ENCODE results near the gene MED12L. TPM values are rescaled to one million over a fixed set of nuclear protein-coding genes. Genes with fewer than 3 reads are reported as not detected.

Gene MED12L
- total RNA-seq, 1 experiment from 2014 or later, result 3.0 TPM

DNA sequence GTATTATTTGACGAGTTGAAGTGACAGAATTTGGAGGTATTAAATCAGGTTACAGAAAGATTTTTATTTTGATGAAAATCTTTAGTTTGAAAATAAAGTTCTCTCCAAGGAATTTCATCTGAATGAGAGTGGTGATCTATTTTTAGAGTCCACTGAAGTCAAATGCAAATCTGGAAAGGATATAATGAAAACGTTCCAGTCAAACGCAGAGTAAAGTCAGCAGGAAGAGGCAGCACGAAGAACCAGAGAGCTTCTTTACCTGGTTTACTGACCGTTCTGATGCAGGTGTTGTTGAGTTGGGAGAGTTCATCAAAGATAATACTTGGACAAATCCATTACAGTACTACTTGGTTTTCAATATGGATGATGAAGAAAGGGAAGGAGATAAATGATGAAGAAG lies 184.2 kb downstream of the MED12L start:
- no TSS peak for BruUV-seq (replicated peaks)
- CTCF ChIA-PET, result no interaction called here
- no peak for DNase-seq
- Histone ChIP-seq H3K4me2 (no peak overlapping the region), H3K4me3 (no peak overlapping the region), H4K20me1 (ENCODE audit: insufficient read depth) (no peaks in the 10 kb centered on the region), H3K9me2 (ENCODE audit: insufficient read depth) (no peaks in the 10 kb centered on the region), H3K4me1 (replicated peaks; ENCODE audit: insufficient read depth) (no peaks in the 10 kb centered on the region), H3K27me3 (ENCODE audit: insufficient read depth, low read depth) (no peaks in the 10 kb centered on the region), H2AFZ (no peak overlapping the region), H3K36me3 (ENCODE audit: low read depth) (no peaks in the 10 kb centered on the region), H3F3A (ENCODE audit: insufficient read depth, low read depth) (no peaks in the 10 kb centered on the region), H3K79me2 (ENCODE audit: low read depth) (no peaks in the 10 kb centered on the region), H3K27ac (no peak overlapping the region), H3K9me3 (ENCODE audit: insufficient read depth, low read depth) (no peaks in the 10 kb centered on the region)
- POLR2A ChIA-PET (ENCODE audit: unreplicated experiment), result no interaction called here
- intact Hi-C loops (cut with micrococcal nuclease; ENCODE audit: unreplicated experiment), result no loop called here
- TF ChIP-seq EZH2 (IDR thresholded peaks at IDR 0.05; ENCODE audit: low read depth), result no peak
- TF ChIP-seq, protein P1, sequence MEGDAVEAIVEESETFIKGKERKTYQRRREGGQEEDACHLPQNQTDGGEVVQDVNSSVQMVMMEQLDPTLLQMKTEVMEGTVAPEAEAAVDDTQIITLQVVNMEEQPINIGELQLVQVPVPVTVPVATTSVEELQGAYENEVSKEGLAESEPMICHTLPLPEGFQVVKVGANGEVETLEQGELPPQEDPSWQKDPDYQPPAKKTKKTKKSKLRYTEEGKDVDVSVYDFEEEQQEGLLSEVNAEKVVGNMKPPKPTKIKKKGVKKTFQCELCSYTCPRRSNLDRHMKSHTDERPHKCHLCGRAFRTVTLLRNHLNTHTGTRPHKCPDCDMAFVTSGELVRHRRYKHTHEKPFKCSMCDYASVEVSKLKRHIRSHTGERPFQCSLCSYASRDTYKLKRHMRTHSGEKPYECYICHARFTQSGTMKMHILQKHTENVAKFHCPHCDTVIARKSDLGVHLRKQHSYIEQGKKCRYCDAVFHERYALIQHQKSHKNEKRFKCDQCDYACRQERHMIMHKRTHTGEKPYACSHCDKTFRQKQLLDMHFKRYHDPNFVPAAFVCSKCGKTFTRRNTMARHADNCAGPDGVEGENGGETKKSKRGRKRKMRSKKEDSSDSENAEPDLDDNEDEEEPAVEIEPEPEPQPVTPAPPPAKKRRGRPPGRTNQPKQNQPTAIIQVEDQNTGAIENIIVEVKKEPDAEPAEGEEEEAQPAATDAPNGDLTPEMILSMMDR (conservative IDR thresholded peaks at IDR 0.05), result no peak

DNA sequence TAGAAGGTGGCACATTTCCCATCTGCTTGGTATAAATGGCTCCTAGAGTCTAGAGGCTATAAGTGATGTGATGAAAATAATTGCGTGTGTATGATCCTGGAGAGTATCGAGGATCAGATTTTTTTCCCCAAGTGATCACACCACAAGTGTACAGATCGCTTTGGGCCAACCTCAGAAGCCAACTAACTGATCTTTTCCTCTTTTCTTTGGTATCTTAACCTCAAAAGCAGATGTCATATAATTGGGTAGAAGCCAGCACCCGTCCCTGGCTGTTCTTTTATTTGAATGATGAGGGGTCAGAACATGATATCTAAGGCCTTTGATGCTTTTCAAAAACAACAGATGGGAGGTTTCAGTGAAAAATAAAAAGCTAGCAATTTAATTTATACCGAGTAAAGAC lies 189.6 kb downstream of the MED12L start:
- no peak overlapping the region for H2AFZ ChIP-seq
- intact Hi-C loops (cut with micrococcal nuclease; ENCODE audit: unreplicated experiment), result no loop called here
- H4K20me1 ChIP-seq (ENCODE audit: insufficient read depth), result no peaks in the 10 kb centered on the region
- ChIA-PET POLR2A (ENCODE audit: unreplicated experiment) (no interaction called here), CTCF (no interaction called here)
- H3K36me3 ChIP-seq (ENCODE audit: low read depth), result no peaks in the 10 kb centered on the region
- no peaks in the 10 kb centered on the region for H3K79me2 ChIP-seq (ENCODE audit: low read depth)
- no peaks in the 10 kb centered on the region for H3K4me1 ChIP-seq (replicated peaks; ENCODE audit: insufficient read depth)
- TF ChIP-seq, protein P1 (conservative IDR thresholded peaks at IDR 0.05), result no peak
- no peak for TF ChIP-seq EZH2 (IDR thresholded peaks at IDR 0.05; ENCODE audit: low read depth)
- H3F3A ChIP-seq (ENCODE audit: insufficient read depth, low read depth), result no peaks in the 10 kb centered on the region
- DNase-seq, result no peak
- no peaks in the 10 kb centered on the region for H3K27me3 ChIP-seq (ENCODE audit: insufficient read depth, low read depth)
- no peak overlapping the region for H3K27ac ChIP-seq
- H3K9me2 ChIP-seq (ENCODE audit: insufficient read depth), result no peaks in the 10 kb centered on the region
- no peak overlapping the region for H3K4me3 ChIP-seq
- BruUV-seq (replicated peaks), result no TSS peak
- H3K9me3 ChIP-seq (ENCODE audit: insufficient read depth, low read depth), result no peaks in the 10 kb centered on the region
- H3K4me2 ChIP-seq, result no peak overlapping the region

DNA sequence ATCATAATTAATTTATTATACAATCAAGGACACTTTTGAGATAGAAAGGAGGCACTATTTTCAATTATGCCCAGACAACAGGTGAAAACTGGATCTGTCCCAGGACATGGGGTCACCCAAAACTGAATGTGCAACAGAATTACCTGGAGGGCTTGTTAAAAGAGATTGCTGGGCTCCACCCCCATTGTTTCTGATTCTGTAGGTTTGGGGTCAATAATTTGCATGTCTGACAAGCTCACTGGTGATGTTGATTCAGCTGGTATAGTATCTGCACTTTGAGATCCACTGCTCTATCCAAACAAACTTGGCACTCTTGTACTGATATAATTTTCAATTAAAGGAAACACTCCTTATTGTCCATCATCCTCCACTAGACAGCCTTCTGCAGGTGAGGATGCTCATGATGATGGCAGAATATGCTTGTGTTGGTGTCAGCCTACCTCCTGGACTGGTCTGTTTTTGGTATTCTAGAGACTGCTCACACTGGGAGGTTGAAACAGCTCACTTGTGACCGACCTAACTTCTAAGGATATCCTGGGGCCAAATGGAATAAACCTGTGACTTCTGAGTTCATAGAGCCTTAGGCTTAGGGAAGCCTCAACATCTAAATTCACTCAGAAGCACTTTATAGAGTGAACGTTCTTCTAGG lies 190.7 kb downstream of the MED12L start:
- Histone ChIP-seq H3K4me2 (no peak overlapping the region), H3K4me1 (replicated peaks; ENCODE audit: insufficient read depth) (no peaks in the 10 kb centered on the region), H2AFZ (no peak overlapping the region), H3K4me3 (no peak overlapping the region), H3K27ac (no peak overlapping the region), H3K79me2 (ENCODE audit: low read depth) (no peaks in the 10 kb centered on the region), H3K9me3 (ENCODE audit: insufficient read depth, low read depth) (no peaks in the 10 kb centered on the region), H3K9me2 (ENCODE audit: insufficient read depth) (no peaks in the 10 kb centered on the region), H3K36me3 (ENCODE audit: low read depth) (no peaks in the 10 kb centered on the region), H4K20me1 (ENCODE audit: insufficient read depth) (no peaks in the 10 kb centered on the region), H3K27me3 (ENCODE audit: insufficient read depth, low read depth) (no peaks in the 10 kb centered on the region), H3F3A (ENCODE audit: insufficient read depth, low read depth) (no peaks in the 10 kb centered on the region)
- no TSS peak for BruUV-seq (replicated peaks)
- ChIA-PET POLR2A (ENCODE audit: unreplicated experiment) (no interaction called here), CTCF (no interaction called here)
- no peak for DNase-seq
- TF ChIP-seq EZH2 (IDR thresholded peaks at IDR 0.05; ENCODE audit: low read depth), result no peak
- TF ChIP-seq, protein P1 (conservative IDR thresholded peaks at IDR 0.05), result no peak
- intact Hi-C loops (cut with micrococcal nuclease; ENCODE audit: unreplicated experiment), result no loop called here
